NCI-H226 (cell line): ENCODE results near the gene TCFL5.

Experiments
- DNase-seq: peaks from one replicate; pipeline ENCODE4 v3.0.0-alpha.2; 2015

Gene TCFL5

DNA sequence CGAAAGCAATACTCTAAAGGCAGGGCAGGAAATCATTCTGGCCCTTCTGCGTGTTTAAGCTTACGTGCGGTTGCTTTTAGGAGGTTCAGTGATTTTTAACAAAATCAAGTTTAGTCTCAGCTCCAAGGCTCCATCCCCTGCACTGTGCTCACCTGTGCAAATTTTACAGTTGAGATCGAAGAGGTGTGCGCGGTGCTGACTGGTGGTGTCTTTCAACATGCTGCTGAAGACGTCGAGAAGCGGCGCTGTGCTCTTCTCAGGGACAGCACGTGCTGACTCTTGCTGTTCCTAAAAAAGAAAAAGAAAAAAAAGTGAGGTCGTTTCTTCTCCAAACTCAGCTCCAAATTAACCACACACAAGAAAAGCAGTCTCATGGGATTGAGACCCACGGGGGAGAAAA, 32.6 kb upstream of the TCFL5 start:
- no peak for DNase-seq

DNA sequence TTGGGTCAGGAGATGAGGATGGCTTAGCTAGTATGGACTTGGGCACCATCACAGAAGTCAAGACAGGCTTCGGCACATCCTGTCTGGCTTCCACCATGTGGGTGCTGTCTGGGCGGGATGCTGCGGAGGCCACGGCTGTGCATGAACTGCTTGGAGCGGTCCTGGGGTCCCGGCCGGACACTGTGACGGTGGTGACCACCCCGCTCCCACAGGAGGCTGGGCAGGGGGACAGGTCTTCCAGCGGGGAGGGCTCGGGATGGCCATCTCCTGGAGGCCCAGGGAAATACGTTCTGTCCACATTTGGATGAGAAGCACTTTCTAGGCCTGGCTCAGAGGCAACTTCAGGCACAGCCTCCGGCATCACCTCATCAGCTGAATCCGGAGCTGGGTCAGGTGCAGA, 32.1 kb upstream of the TCFL5 start:
- no peak for DNase-seq

GRCh38 chr20:62892348-62893304, 31.0 kb upstream of the TCFL5 start:
- no peak for DNase-seq

GRCh38 chr20:62891111-62891510, 29.5 kb upstream of the TCFL5 start:
- no peak for DNase-seq

DNA sequence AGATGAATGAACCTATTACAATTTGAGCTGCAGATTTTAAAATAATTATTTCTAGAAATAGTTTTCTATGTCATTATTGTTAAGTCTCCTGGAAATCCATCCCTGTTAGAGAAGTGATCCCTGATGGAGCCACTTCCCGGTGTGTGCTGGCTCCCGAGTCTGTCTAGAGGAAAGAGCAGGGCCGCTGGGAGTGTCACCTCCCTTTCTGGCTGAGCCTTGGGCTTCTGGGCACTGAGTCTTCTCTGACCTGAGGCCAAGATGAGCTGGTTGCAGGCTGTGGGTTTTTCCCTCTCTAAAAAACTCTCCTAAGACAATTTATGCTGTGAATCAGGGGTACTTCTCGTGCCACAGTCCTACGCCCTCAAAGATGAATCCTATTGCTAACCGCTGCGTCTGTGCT, 28.8 kb upstream of the TCFL5 start:
- no peak for DNase-seq

DNA sequence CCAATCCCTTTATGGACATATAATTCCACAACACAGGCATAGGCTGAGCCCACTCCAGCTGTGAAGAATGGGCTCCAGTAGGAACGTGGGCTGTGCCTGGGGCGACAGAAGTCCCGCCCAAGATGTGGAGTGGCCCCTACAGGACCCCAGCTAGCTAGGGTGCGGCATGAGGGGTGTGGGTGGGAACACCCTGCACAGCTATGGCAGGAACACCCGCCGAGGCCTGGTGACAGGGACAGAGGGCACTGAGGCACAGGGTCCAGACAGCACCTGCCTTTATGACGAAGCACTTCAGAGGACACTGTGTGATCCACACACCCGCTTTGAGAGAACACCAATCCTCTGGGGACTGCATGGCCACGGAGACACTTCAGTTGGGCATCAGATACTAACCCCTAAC, 28.2 kb upstream of the TCFL5 start:
- DNase-seq = no peak

GRCh38 chr20:62889411-62889810, 27.8 kb upstream of the TCFL5 start:
- no peak for DNase-seq

- DNase-seq = no peak
Measured at GRCh38 chr20:62888910-62889309, 27.3 kb upstream of the TCFL5 start.

DNA sequence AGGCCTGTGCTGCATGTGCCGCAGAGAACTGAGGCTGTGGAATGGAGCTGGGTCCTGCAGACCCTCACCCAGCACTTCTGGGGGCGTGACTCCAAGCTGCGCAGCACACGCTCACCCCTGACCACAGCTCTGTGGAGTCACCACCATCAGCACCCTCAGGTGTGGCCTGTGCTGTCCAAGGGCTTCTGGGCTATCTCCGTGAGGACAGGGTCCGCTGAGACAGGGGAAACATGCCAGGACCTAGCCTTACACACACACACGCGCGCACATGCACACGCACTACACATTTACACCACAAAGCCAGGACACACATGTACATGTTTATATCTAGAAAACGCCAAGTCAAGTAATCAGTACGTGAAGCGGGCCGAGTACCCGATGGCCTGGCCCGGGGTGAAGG, 26.8 kb upstream of the TCFL5 start:
- DNase-seq = no peak

GRCh38 chr20:62887860-62888239, 26.2 kb upstream of the TCFL5 start:
- DNase-seq = no peak

DNA sequence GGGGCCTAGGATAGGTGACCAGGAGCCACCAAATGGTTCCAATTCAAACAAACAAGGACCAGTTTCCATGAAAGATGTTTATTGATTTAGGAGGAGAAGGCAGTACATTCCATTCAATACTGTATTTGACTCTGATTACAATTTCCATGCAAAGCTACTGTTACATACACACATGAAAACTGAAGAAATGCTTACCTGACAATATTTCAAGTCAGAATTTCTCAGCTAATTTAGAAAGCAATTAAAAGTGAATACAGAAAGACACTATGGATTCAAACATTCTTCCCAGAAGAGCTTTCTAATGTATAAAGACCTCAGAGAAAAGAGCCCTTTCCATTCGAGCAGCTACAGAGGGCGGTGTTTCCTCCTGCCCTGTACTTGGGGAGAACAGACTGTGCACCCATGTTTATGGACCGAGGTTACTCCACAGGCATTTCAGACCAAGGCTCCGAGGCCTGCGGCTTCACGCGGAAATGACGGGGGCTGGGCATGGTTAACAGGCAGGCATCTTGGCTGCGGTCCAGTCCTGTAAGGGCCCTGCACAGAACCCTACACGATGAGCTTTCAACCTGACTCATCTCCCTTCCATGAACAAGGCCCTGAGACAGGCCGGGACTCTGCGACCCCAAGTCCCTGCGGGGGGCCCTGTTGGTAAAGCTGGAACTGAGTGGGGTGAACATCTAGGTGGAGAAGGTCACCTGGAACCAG, 25.7 kb upstream of the TCFL5 start:
- DNase-seq = peak; percentile 70

- DNase-seq = no peak
Measured at GRCh38 chr20:62886709-62887058, 25.1 kb upstream of the TCFL5 start.

- DNase-seq = no peak
Measured at GRCh38 chr20:62885896-62886708, 24.5 kb upstream of the TCFL5 start.

DNA sequence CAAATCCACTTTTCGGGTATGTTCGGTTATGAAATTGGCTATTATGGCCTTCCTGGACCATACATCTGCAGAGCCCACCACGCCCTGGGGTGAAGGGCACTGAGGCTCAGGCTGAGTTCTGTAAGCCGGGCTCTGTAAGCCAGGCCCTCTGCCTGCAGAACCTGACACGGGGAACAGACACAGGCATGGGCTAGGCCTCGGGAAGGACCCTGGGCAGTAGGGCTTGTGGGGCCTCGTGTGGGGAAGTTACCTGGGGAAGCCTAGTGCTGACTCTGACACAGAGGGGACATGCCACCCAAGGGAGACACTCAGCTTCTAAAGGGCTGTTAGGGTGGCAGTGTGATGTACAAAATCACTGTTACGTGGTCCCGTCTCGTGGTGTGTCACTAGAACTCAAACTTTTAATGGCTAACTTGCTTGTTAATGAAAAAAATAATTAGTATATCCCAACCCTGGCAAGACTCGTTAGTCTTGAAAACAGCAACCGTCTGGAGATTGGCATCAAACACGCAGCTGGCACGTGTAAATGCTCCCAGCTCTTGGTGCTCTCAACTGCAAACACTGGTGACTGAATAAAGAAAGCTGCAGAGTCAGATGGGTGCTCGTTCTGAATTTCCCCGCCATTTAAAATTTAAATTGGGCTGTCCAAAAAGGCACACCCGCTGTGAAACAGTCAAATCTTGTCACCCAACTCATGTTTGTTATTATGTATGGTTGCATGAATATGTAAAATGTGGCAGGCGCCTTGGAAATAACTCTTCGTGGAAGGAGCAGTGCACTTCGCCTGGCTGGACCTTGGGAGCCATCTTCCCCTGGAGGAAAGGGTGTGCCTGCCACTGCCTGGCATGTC, 23.6 kb upstream of the TCFL5 start:
- no peak for DNase-seq

- DNase-seq = no peak
Measured at GRCh38 chr20:62884556-62884955, 22.9 kb upstream of the TCFL5 start.

DNA sequence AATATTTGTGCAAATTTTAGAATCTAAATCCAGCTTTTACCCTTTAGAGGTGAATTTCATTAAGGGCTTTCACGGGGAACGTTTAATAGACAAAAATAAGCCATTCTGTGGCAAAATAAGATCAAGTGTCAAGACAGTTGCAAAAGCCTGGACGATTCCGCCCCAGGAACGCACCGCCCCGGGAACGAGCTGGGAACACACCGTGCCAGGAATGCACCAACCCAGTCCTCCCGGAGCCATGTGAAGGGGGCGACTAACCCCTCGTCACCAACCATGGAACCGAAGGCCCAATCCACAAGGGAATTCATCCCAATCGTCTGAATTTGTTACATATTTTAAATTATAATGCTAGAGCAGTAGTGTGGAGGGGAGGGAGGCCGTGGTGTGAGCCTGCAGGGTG, 20.8 kb upstream of the TCFL5 start:
- DNase-seq = no peak

GRCh38 chr20:62881662-62882395, 20.2 kb upstream of the TCFL5 start:
- no peak for DNase-seq

GRCh38 chr20:62880935-62881661, 19.5 kb upstream of the TCFL5 start:
- no peak for DNase-seq

DNA sequence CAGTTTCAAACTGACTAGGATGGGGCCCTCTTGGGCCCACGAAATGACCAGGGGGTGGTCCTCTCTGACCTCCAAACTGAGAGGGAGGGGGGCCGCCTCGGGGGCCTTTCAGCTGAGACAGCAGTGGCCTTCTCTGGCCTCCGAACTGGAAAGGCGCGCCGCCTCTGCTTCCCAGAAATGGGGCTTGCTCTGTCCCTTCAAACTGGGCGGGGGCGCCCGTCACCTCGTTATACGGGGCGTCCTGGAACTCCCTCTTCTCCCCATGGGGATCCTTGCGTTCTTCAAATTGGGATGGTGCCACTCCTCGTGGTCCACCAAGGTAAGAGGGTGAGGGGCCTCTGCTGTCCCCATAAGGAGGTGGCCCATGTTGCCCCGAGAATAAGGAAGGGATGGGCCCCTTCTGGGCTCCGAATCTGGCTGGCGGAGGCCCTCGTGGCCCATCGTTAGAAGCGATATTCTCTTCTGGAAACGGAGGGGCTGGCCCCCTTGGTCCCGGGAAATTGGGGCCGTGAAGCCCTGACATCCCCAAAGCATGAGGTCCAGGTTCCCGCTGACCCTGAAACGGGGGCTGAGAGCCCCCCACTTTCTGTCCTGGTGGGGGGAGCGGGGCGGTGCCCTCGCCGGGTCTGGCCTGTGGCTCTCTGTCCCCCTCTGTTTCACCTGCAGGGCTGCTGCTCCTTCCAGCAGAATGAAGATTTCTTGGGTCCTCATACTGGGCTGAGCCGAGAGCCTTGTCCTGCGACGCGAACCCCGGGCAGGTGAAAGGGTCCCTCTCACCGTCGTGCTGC, 18.7 kb upstream of the TCFL5 start:
- no peak for DNase-seq
